SH-SY5Y (cell line): ENCODE data around the gene HSD11B2.

Source experiments
- GATA2 ChIP-seq: IDR thresholded peaks from 2 replicates; pipeline ENCODE4 v1.6.1; 2011; ENCODE audit warnings: mild to moderate bottlenecking, low read depth, low read length
- GATA3 ChIP-seq: IDR thresholded peaks from 2 replicates; pipeline ENCODE4 v1.6.1; 2011; ENCODE audit warnings: low read depth, mild to moderate bottlenecking, low read length, moderate library complexity

DNA sequence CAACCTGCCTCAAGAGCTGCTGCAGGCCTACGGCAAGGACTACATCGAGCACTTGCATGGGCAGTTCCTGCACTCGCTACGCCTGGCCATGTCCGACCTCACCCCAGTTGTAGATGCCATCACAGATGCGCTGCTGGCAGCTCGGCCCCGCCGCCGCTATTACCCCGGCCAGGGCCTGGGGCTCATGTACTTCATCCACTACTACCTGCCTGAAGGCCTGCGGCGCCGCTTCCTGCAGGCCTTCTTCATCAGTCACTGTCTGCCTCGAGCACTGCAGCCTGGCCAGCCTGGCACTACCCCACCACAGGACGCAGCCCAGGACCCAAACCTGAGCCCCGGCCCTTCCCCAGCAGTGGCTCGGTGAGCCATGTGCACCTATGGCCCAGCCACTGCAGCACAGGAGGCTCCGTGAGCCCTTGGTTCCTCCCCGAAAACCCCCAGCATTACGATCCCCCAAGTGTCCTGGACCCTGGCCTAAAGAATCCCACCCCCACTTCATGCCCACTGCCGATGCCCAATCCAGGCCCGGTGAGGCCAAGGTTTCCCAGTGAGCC is 5.8 kb downstream of the HSD11B2 start:
- TF ChIP-seq GATA2 (no peak), GATA3 (no peak)
